K562 (cell line): ENCODE measurements around the gene RIC3. TPM values are rescaled to one million over a fixed set of nuclear protein-coding genes. Genes with fewer than 3 reads are reported as not detected.

Experiments
- ATAC-seq: fragments of 200-7000 bp; cut with Tn5 transposase; 3 replicates; pipeline ENCODE4 v1.9.1; 2020; ENCODE audit warnings: moderate library complexity
- BruUV-seq: library from RNA; stranded (reverse); fragments of 400-500 nt; replicated peaks from 2 replicates; lab custom pipeline; 2021; lab: Mats Ljungman, UMichigan
- CTCF ChIA-PET: fragments of 300-600 bp; formaldehyde crosslinking; extraction: SDS; loops from one replicate; lab custom pipeline; 2021; ENCODE audit warnings: low intra/inter-chr PET ratio; lab: Yijun Ruan, JAX
- POLR2A ChIA-PET: fragments of 300-600, 350-650 bp; sonication (Branson Sonifier 250); formaldehyde crosslinking; extraction: SDS; loops from one replicate; lab custom pipeline; 2021; ENCODE audit warnings: antibody characterized with exemption, inconsistent platforms; lab: Yijun Ruan, JAX
- DNase-seq, 4 experiments: peaks; one replicate each; pipeline versions ENCODE4 v3.0.0 to v3.0.0-alpha.2; 2011 to 2018; ENCODE audit warnings: low spot score in 3 of 4, mixed read lengths in 3 of 4; ENCODE audit errors: extremely low read depth in 1 of 4
- FAIRE-seq: peaks from 2 replicates; lab custom pipeline; 2011; peaks lifted over from hg19 to GRCh38; lab: Jason Lieb, UNC
- H2AFZ ChIP-seq: 2 replicates; pipeline ENCODE4 v1.6.0; 2011; ENCODE audit warnings: low read depth, low read length, control low read depth, inconsistent platforms
- H3K27ac ChIP-seq: fragments of 200-600 bp; 3 replicates; pipeline ENCODE4 v1.8.0; 2011; ENCODE audit warnings: low read depth, mild to moderate bottlenecking, control low read depth, inconsistent platforms, low read length, moderate library complexity, mixed read lengths; ENCODE audit errors: extremely low read depth
- H3K27me3 ChIP-seq, 2 experiments: fragments of 300-600 bp in 1 of 2; 2 replicates in 1 of 2; 3 replicates in 1 of 2; pipeline versions ENCODE4 v1.6.0 to v1.8.0; 2011; ENCODE audit warnings: inconsistent platforms in 2 of 2, low read length in 2 of 2, mild to moderate bottlenecking in 1 of 2, mixed read lengths in 1 of 2, moderate library complexity in 1 of 2; ENCODE audit not compliant: control insufficient read depth in 2 of 2, insufficient read depth in 2 of 2
- H3K36me3 ChIP-seq: fragments of 300-600 bp; 3 replicates; pipeline ENCODE4 v1.8.0; 2011; ENCODE audit warnings: mild to moderate bottlenecking, low read length, inconsistent platforms; ENCODE audit not compliant: control insufficient read depth, insufficient read depth
- H3K4me1 ChIP-seq, 2 experiments: fragments of 200-600 bp in 1 of 2; replicated peaks in 1 of 2; 2 replicates in 1 of 2; 3 replicates in 1 of 2; pipeline versions ENCODE4 v1.5.1 to v1.8.0; 2011; ENCODE audit warnings: inconsistent platforms in 2 of 2, low read length in 2 of 2, mild to moderate bottlenecking in 1 of 2, mixed read lengths in 1 of 2, moderate library complexity in 1 of 2; ENCODE audit not compliant: control insufficient read depth in 2 of 2, insufficient read depth in 2 of 2
- H3K4me2 ChIP-seq: 2 replicates; pipeline ENCODE4 v1.6.1; 2011; ENCODE audit warnings: low read length, control low read depth, inconsistent platforms, mixed read lengths; ENCODE audit not compliant: insufficient read depth
- H3K4me3 ChIP-seq: fragments of 200-600 bp; sonication (generic), shearing (Covaris generic); 2 replicates; pipeline ENCODE4 v1.5.1; 2016; ENCODE audit warnings: control low read depth, inconsistent platforms
- H3K79me2 ChIP-seq: fragments of 200-600 bp; 3 replicates; pipeline ENCODE4 v1.8.0; 2011; ENCODE audit warnings: low read length, inconsistent platforms; ENCODE audit not compliant: control insufficient read depth, insufficient read depth
- H3K9ac ChIP-seq, 2 experiments: 2 replicates each; pipeline versions ENCODE4 v1.6.0 to v1.6.1; 2011; ENCODE audit warnings: low read depth in 2 of 2, low read length in 2 of 2, control low read depth in 1 of 2, inconsistent platforms in 1 of 2, mild to moderate bottlenecking in 1 of 2, mixed read lengths in 1 of 2; ENCODE audit not compliant: insufficient read depth in 1 of 2
- H3K9me1 ChIP-seq: one replicate; pipeline ENCODE4 v1.6.0; 2011; ENCODE audit warnings: inconsistent platforms, mild to moderate bottlenecking, low read length, moderate library complexity; ENCODE audit not compliant: control insufficient read depth, insufficient read depth
- H3K9me3 ChIP-seq: replicated peaks from 2 replicates; pipeline ENCODE4 v1.5.1; 2011; ENCODE audit warnings: low read depth, low read length, inconsistent platforms; ENCODE audit not compliant: control insufficient read depth, insufficient read depth
- H4K20me1 ChIP-seq: replicated peaks from 2 replicates; pipeline ENCODE4 v1.6.1; 2011; ENCODE audit warnings: low read length, inconsistent platforms, mixed read lengths; ENCODE audit not compliant: control insufficient read depth, insufficient read depth
- ATF1 ChIP-seq, 2 experiments: fragments of 450-650 bp in 1 of 2; IDR thresholded peaks; 2 replicates each; pipeline ENCODE4 v1.6.1; 2016; ENCODE audit warnings: missing compliant biosample characterization in 1 of 2, missing genetic modification characterization in 1 of 2
- E2F3 ChIP-seq: fragments of 250-450 bp; sonication (Bioruptor Pico); IDR thresholded peaks from 2 replicates; pipeline ENCODE4 v1.4.0; 2020; ENCODE audit warnings: mild to moderate bottlenecking
- EWSR1 ChIP-seq: fragments of 450-650 bp; IDR thresholded peaks from 2 replicates; pipeline ENCODE4 v1.6.1; 2018; ENCODE audit warnings: borderline replicate concordance, mild to moderate bottlenecking, low read depth, moderate library complexity; ENCODE audit not compliant: partially characterized antibody
- NCOA2 ChIP-seq, 2 experiments: fragments of 450-650 bp; IDR thresholded peaks; 2 replicates each; pipeline ENCODE4 v1.6.1; 2018; ENCODE audit warnings: mild to moderate bottlenecking in 2 of 2, moderate library complexity in 1 of 2; ENCODE audit not compliant: partially characterized antibody in 2 of 2
- POLR2AphosphoS5 ChIP-seq: IDR thresholded peaks from 2 replicates; pipeline ENCODE4 v1.6.1; 2011; ENCODE audit warnings: mild to moderate bottlenecking, low read depth, low read length, moderate library complexity; ENCODE audit not compliant: control insufficient read depth, insufficient read depth
- RFX5 ChIP-seq: IDR thresholded peaks from 2 replicates; pipeline ENCODE4 v1.6.1; 2011; ENCODE audit warnings: low read depth, mild to moderate bottlenecking, improper control_type of control experiment, low read length
- SPI1 ChIP-seq: IDR thresholded peaks from 2 replicates; pipeline ENCODE4 v1.6.1; 2011; ENCODE audit warnings: low read depth, low read length, control low read depth, borderline replicate concordance
- ZNF134 ChIP-seq: fragments of 250-450 bp; sonication (Bioruptor Pico); conservative IDR thresholded peaks from 2 replicates; pipeline ENCODE4 v1.4.0; 2020
- ZNF239 ChIP-seq: fragments of 250-450 bp; sonication (Bioruptor Pico); IDR thresholded peaks from 2 replicates; pipeline ENCODE4 v1.4.0; 2020; ENCODE audit warnings: mild to moderate bottlenecking
- WGBS: fragments of 100-300 bp; shearing (Covaris generic); methylation state at CpG from one replicate; pipeline ENCODE4 v1.1.6; 2016; ENCODE audit warnings: low coverage, mixed read lengths; ENCODE audit not compliant: insufficient coverage; ENCODE audit errors: missing lambda C conversion rate; 5-methylcytosine and 5-hydroxymethylcytosine counted together
- in situ Hi-C: fragments of 300-500 bp; cut with MboI; formaldehyde crosslinking; loops from 4 replicates; pipeline ENCODE4 v1.15.0; 2018; ENCODE audit warnings: inconsistent platforms, mixed read lengths
- intact Hi-C: fragments of 100-400 bp; cut with micrococcal nuclease; formaldehyde crosslinking; loops from 2 replicates; pipeline ENCODE4 v1.14.2; 2022
- polyA plus RNA-seq, 8 experiments: library from polyadenylated mRNA; depleted of rRNA in 4 of 8; stranded (reverse) in 5 of 8; unstranded in 3 of 8; fragments of >200 nt; fragmentation: Nextera tagmentation in 2 of 8; fragmentation: Illumina TruSeq in 1 of 8; extraction: Ambion mirVana in 2 of 8; extraction: Trizol in 1 of 8; gene quantifications; 2 replicates each; pipeline versions ENCODE4 v1.2.1 to v1.2.3, GENCODE V29; 2011 to 2014; ENCODE audit warnings: inconsistent platforms in 1 of 8, missing spikeins in 1 of 8
- total RNA-seq, 7 experiments: library from RNA; depleted of rRNA in 6 of 7; stranded (reverse); fragments of >200 nt in 6 of 7; fragmentation: Illumina TruSeq in 2 of 7; extraction: Trizol in 2 of 7; gene quantifications; 2 replicates each; pipeline versions ENCODE4 v1.2.1 to v1.2.3, GENCODE V29; 2011 to 2021; ENCODE audit warnings: low replicate concordance in 1 of 7
- TF ChIP-seq, protein P1 (sequence below): fragments of 450-650 bp; formaldehyde crosslinking; IDR thresholded peaks from 2 replicates; pipeline ENCODE4 v1.4.0; 2020; ENCODE audit warnings: mild to moderate bottlenecking, moderate library complexity
- TF ChIP-seq, protein P2 (sequence below): fragments of 250-450 bp; sonication (Bioruptor Pico); IDR thresholded peaks from 2 replicates; pipeline ENCODE4 v1.8.0; 2022; ENCODE audit warnings: inconsistent platforms
- TF ChIP-seq, protein P3 (sequence below): fragments of 450-650 bp; IDR thresholded peaks from 2 replicates; pipeline ENCODE4 v1.6.1; 2016; ENCODE audit warnings: low read depth, mild to moderate bottlenecking, moderate library complexity

The RIC3 gene
- total and polyA plus RNA-seq, 9 of the 15 experiments (the other 6 are each of a cell fraction or from before 2014, with no cell fraction given) = 0.03 to 0.16 (median 0.05) TPM; not detected in 4

DNA sequence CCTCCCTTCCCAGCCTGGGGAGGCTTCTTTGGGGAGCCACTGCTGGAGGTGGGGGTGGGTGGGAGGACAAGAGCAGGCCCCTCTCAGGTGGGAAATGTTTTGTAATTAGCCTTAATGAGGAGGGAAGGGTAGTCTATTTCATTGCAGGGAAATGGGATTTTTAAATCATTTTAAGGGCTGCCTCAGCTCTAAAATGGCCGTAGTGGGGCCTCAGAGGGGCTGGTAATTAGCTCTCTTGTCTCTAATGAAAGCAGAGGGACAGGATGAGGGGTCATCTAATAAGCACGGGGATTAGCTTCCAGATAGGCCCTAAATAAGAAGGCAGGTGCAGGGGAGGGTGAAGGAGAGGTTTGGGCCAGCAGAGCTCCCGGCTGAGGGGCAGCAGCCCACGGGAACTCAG is 48.3 kb upstream of the RIC3 start (continued):
- TF ChIP-seq ZNF239 (CRISPR knock-in tag) = no peak
- TF ChIP-seq ATF1 (CRISPR knock-in tag; IDR thresholded peaks at IDR 0.05) = no peak
- no peak for TF ChIP-seq ATF1 (tag; IDR thresholded peaks at IDR 0.05)
- no peak for TF ChIP-seq NCOA2 (IDR thresholded peaks at IDR 0.05; ENCODE audit: partially characterized antibody in 2 of 2)
- TF ChIP-seq, protein P1, sequence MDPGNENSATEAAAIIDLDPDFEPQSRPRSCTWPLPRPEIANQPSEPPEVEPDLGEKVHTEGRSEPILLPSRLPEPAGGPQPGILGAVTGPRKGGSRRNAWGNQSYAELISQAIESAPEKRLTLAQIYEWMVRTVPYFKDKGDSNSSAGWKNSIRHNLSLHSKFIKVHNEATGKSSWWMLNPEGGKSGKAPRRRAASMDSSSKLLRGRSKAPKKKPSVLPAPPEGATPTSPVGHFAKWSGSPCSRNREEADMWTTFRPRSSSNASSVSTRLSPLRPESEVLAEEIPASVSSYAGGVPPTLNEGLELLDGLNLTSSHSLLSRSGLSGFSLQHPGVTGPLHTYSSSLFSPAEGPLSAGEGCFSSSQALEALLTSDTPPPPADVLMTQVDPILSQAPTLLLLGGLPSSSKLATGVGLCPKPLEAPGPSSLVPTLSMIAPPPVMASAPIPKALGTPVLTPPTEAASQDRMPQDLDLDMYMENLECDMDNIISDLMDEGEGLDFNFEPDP = no peak
- TF ChIP-seq, protein P2, sequence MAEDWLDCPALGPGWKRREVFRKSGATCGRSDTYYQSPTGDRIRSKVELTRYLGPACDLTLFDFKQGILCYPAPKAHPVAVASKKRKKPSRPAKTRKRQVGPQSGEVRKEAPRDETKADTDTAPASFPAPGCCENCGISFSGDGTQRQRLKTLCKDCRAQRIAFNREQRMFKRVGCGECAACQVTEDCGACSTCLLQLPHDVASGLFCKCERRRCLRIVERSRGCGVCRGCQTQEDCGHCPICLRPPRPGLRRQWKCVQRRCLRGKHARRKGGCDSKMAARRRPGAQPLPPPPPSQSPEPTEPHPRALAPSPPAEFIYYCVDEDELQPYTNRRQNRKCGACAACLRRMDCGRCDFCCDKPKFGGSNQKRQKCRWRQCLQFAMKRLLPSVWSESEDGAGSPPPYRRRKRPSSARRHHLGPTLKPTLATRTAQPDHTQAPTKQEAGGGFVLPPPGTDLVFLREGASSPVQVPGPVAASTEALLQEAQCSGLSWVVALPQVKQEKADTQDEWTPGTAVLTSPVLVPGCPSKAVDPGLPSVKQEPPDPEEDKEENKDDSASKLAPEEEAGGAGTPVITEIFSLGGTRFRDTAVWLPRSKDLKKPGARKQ = no peak
- TF ChIP-seq, all 486 proteins: peak for 0

DNA sequence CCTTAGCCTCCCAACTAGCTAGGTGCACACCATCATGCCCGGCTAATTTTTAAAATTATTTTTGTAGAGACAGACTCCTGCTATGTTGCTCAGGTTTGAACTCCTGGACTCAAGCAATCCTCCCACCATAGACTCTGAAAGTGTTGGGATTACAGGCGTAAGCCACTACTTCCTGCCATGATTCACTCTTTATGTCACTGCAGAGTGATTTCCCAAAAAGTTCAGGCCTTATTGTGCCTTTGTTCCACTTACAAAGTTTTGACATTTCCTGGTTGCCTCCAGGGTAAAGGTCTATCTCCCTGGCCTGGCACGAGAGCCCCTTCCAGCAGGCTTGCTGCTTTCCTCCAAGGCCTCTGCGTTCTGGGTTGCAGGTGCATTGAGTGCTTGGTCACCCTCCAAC is 44.6 kb upstream of the RIC3 start:
- no TSS peak for BruUV-seq
- Histone ChIP-seq H3K79me2 (no peaks in the 10 kb centered on the region), H2AFZ (no peak overlapping the region), H3K9ac (no peak overlapping the region), H3K4me3 (no peak overlapping the region), H3K9me1 (no peaks in the 10 kb centered on the region), H3K9me3 (no peaks in the 10 kb centered on the region), H4K20me1 (no peaks in the 10 kb centered on the region; the same call in 1 of the 2 replicates), H3K27ac (no peak overlapping the region), H3K4me2 (no peak overlapping the region), H3K27me3 (peaks cover 5 to 30% of the 10 kb centered on the region in 2 experiments; a peak in 3 of 5 replicates), H3K36me3 (no peaks in the 10 kb centered on the region), H3K4me1 (no peaks in the 10 kb centered on the region; a peak in 3 of 5 replicates)
- in situ Hi-C loops (no loop called here), intact Hi-C loops (no loop called here)
- CTCF ChIA-PET = no interaction called here
- DNase-seq (no peak), ATAC-seq (no peak), FAIRE-seq (no peak)
- WGBS = 5% methylated on average over 4 of the region's 4 CpGs
- POLR2A ChIA-PET = no interaction called here
- TF ChIP-seq RFX5 = no peak
- no peak for TF ChIP-seq POLR2AphosphoS5
- TF ChIP-seq SPI1 = no peak
- TF ChIP-seq EWSR1 = no peak
- TF ChIP-seq NCOA2 (IDR thresholded peaks at IDR 0.05; ENCODE audit: partially characterized antibody in 2 of 2) = no peak
- TF ChIP-seq, protein P3, sequence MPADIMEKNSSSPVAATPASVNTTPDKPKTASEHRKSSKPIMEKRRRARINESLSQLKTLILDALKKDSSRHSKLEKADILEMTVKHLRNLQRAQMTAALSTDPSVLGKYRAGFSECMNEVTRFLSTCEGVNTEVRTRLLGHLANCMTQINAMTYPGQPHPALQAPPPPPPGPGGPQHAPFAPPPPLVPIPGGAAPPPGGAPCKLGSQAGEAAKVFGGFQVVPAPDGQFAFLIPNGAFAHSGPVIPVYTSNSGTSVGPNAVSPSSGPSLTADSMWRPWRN = no peak
- TF ChIP-seq ZNF134 (CRISPR knock-in tag) = no peak
- no peak for TF ChIP-seq E2F3 (CRISPR knock-in tag)
